Parathyroid adenoma (tissue), 2 donors: ENCODE results near the gene SPPL3.
A peak's percentile ranks its signal among the peaks of the same experiment; 100 is the strongest.

Source experiments
- H2AFZ ChIP-seq: fragments of 300-600 bp; sonication (generic); one replicate; pipeline ENCODE4 v1.7.0; 2017; ENCODE audit warnings: antibody characterized with exemption, mild to moderate bottlenecking
- H3K27ac ChIP-seq: fragments of 300-600 bp; sonication (generic); one replicate; pipeline ENCODE4 v1.7.0; 2017
- H3K27me3 ChIP-seq: fragments of 300-600 bp; sonication (generic); one replicate; pipeline ENCODE4 v1.7.0; 2017; ENCODE audit warnings: low read length; ENCODE audit not compliant: control insufficient read depth, insufficient read depth
- H3K36me3 ChIP-seq: fragments of 300-600 bp; sonication (generic); one replicate; pipeline ENCODE4 v1.7.0; 2017; ENCODE audit warnings: low read length; ENCODE audit not compliant: control insufficient read depth, insufficient read depth
- H3K4me1 ChIP-seq: fragments of 300-600 bp; sonication (generic); one replicate; pipeline ENCODE4 v1.7.0; 2017; ENCODE audit warnings: control low read depth
- H3K4me2 ChIP-seq: fragments of 300-600 bp; sonication (generic); one replicate; pipeline ENCODE4 v1.7.0; 2017; ENCODE audit warnings: low read length
- H3K4me3 ChIP-seq: fragments of 300-600 bp; sonication (generic); one replicate; pipeline ENCODE4 v1.7.0; 2017; ENCODE audit warnings: low read depth, low read length
- H3K79me2 ChIP-seq: fragments of 300-600 bp; sonication (generic); one replicate; pipeline ENCODE4 v1.7.0; 2017; ENCODE audit warnings: control low read depth
- H3K9ac ChIP-seq: fragments of 300-600 bp; sonication (generic); one replicate; pipeline ENCODE4 v1.7.0; 2017; ENCODE audit warnings: mild to moderate bottlenecking
- H3K9me3 ChIP-seq: fragments of 300-600 bp; sonication (generic); one replicate; pipeline ENCODE4 v1.7.0; 2017; ENCODE audit warnings: low read length; ENCODE audit not compliant: control insufficient read depth
- CTCF ChIP-seq: fragments of 300-600 bp; sonication (generic); IDR thresholded peaks from one replicate; pipeline ENCODE4 v1.7.0; 2017; ENCODE audit warnings: antibody characterized with exemption, mild to moderate bottlenecking
- donor health status: primary hyperparathyroidism.

SPPL3 gene

DNA sequence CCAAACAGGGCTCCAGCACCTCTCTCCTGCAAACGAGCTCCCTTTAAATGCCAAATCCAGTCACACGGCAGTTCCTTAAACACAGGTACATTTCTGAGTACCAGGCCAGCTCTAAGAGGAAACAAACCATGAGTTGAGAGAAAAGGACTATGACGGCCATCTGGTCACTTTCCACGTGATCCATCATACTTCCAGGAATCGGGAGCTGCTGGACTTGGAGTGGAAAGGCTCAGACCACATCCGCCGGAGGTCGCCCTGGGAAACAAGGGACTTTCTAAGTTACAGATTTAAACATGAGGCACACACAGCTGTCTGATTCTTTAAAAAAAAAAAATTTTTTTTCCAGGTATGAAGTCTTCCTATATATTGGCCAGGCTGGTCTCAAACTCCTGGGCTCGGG is 139.3 kb downstream of the SPPL3 start:
- Histone ChIP-seq H3K27me3 (no peaks in the 10 kb centered on the region), H3K9me3 (no peaks in the 10 kb centered on the region), H3K4me2 (no peak overlapping the region), H3K4me3 (no peak overlapping the region), H3K79me2 (no peaks in the 10 kb centered on the region), H2AFZ (no peak overlapping the region), H3K36me3 (no peaks in the 10 kb centered on the region), H3K9ac (no peak overlapping the region), H3K27ac (no peak overlapping the region), H3K4me1 (no peaks in the 10 kb centered on the region)
- TF ChIP-seq CTCF, result no peak

- no peaks in the 10 kb centered on the region for H3K9me3 ChIP-seq
- no peaks in the 10 kb centered on the region for H3K79me2 ChIP-seq
- H3K4me3 ChIP-seq, result no peak overlapping the region
- no peak overlapping the region for H2AFZ ChIP-seq
- no peaks in the 10 kb centered on the region for H3K4me1 ChIP-seq
- no peaks in the 10 kb centered on the region for H3K36me3 ChIP-seq
- no peaks in the 10 kb centered on the region for H3K27me3 ChIP-seq
- H3K9ac ChIP-seq, result no peak overlapping the region
- H3K27ac ChIP-seq, result no peak overlapping the region
- H3K4me2 ChIP-seq, result no peak overlapping the region
- no peak for TF ChIP-seq CTCF
Measured at GRCh38 chr12:120763250-120763649, 140.9 kb downstream of the SPPL3 start.

DNA sequence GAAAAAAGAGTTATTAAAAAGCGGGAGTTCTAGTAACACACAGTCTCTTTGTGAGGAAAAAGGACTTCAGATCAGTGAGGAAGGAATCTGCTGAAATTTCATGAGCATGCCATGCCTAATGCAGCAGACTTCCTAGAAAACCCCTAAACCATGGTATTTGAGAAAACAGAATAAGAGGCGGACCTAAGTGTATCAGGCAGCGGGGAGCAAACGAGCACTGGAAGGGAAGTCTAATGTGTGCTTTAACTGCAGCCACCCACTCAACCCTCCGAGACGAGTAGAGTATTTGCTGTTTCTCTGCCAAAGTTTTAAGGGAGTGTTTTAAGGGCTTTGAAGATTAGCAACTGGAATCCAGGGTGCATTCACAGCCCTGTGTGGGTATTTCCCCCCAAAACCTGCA is 142.1 kb downstream of the SPPL3 start:
- Histone ChIP-seq H3K4me3 (no peak overlapping the region), H3K27ac (no peak overlapping the region), H3K79me2 (no peaks in the 10 kb centered on the region), H3K4me2 (peak overlapping the region; percentile 22), H3K36me3 (no peaks in the 10 kb centered on the region), H2AFZ (no peak overlapping the region), H3K9me3 (no peaks in the 10 kb centered on the region), H3K9ac (no peak overlapping the region), H3K4me1 (peaks cover 3% of the 10 kb centered on the region), H3K27me3 (no peaks in the 10 kb centered on the region)
- no peak for TF ChIP-seq CTCF

GRCh38 chr12:120761519-120761934 is 142.6 kb downstream of the SPPL3 start:
- H3K27me3 ChIP-seq, result no peaks in the 10 kb centered on the region
- no peak overlapping the region for H3K9ac ChIP-seq
- no peak overlapping the region for H3K4me3 ChIP-seq
- H3K9me3 ChIP-seq, result no peaks in the 10 kb centered on the region
- no peak overlapping the region for H2AFZ ChIP-seq
- TF ChIP-seq CTCF, result no peak
- no peaks in the 10 kb centered on the region for H3K36me3 ChIP-seq
- H3K4me1 ChIP-seq, result peaks cover 4% of the 10 kb centered on the region
- no peak overlapping the region for H3K27ac ChIP-seq
- H3K4me2 ChIP-seq, result peak overlapping the region; percentile 22
- H3K79me2 ChIP-seq, result no peaks in the 10 kb centered on the region

DNA sequence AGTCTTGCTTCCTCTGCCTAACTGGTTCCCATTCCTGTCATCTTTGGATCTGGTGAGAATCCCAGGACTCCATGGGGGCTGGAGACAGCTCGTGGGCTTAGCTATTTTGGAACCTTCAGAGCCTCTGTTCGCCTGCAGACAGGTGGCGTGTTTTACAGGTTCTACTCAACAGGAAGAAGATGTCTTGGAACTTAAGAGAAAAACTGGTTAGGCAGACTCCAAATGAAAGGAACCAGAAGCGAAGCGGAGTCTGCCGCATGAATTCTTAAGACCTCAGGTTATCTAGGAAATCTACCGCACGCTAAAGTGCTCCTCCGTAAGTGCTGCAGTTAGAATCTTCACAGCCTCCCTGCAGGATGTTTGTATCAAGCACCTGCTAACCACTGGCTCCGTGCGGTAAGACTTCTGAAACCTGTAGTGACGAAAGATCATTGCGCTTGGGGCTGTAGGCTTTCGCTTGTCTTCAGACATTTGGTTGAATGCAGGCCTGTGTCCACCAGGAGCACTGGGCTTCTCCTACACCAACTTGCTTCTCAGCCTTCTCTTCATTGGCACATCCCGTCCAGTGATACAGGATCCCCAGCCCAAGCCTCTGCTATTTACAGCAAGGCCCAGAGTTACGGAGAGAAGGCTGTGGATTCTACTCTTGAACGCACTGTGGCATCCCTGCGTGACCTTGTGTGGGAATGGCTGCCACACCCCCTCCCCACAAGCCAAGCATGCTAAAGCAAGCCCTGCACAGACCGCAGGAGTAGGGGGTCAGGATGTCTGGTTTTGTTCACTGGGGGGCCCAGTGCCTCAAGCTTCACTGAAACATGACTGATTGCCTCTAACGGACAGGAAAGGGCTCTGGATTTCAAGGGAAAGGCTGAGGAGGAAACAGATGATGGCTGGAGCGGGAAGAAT is 143.6 kb downstream of the SPPL3 start:
- Histone ChIP-seq H3K27me3 (no peaks in the 10 kb centered on the region), H3K36me3 (no peaks in the 10 kb centered on the region), H2AFZ (no peak overlapping the region), H3K79me2 (no peaks in the 10 kb centered on the region), H3K4me1 (peaks cover 4% of the 10 kb centered on the region), H3K9ac (no peak overlapping the region), H3K9me3 (no peaks in the 10 kb centered on the region), H3K27ac (no peak overlapping the region), H3K4me2 (no peak overlapping the region), H3K4me3 (no peak overlapping the region)
- no peak for TF ChIP-seq CTCF
